Pancreas (tissue), 10 donors: ENCODE results near the gene LRRC45. TPM values are rescaled to one million over a fixed set of nuclear protein-coding genes. Genes with fewer than 3 reads are reported as not detected.

ENCODE experiments used
- ATAC-seq, 4 donors: fragments of 200-7000 bp; cut with Tn5 transposase; one replicate each; pipeline versions ENCODE4 v1.8.0 to v1.9.1; 2020; ENCODE audit warnings: mild to moderate bottlenecking in 4 of 4, moderate library complexity in 4 of 4
- DNase-seq, 6 donors: peaks; one replicate each; pipeline ENCODE4 v3.0.0-alpha.2; 2020
- FAIRE-seq: peaks from 2 replicates; lab custom pipeline; 2012; peaks lifted over from hg19 to GRCh38; lab: Jason Lieb, UNC
- H3K27ac ChIP-seq, 4 donors: fragments of 200-600 bp; sonication (generic); 1 replicate in 3 of 4; 2 replicates in 1 of 4; pipeline versions ENCODE4 v1.5.0 to v1.8.0; 2020
- H3K27me3 ChIP-seq, 4 donors: fragments of 200-600 bp; one replicate each; pipeline ENCODE4 v1.8.0; 2021
- H3K36me3 ChIP-seq, 3 donors: fragments of 200-600 bp; sonication (generic) in 1 of 3; one replicate each; pipeline versions ENCODE4 v1.5.0 to v1.8.0; 2020 to 2021
- H3K4me1 ChIP-seq, 3 donors: fragments of 200-600 bp; one replicate each; pipeline ENCODE4 v1.8.0; 2021
- H3K4me3 ChIP-seq, 4 donors: fragments of 200-600 bp; sonication (generic) in 2 of 4; one replicate each; pipeline versions ENCODE4 v1.5.0 to v1.8.0; 2020 to 2021
- H3K9me3 ChIP-seq, 4 donors: fragments of 200-600 bp; one replicate each; pipeline ENCODE4 v1.8.0; 2021
- CTCF ChIP-seq, 4 donors: fragments of 200-600 bp; sonication (generic) in 3 of 4; IDR thresholded peaks; one replicate each; pipeline versions ENCODE4 v1.5.0 to v1.8.0; 2021; ENCODE audit warnings: antibody characterized with exemption in 4 of 4
- WGBS, 2 donors: extraction: QIAGEN DNeasy Blood & Tissue Kit; methylation state at CpG; one replicate each; pipeline ENCODE4 v1.1.7; 2013; 5-methylcytosine and 5-hydroxymethylcytosine counted together
- intact Hi-C, 3 donors: fragments of 100-400 bp; cut with DNase I; formaldehyde crosslinking; loops; one replicate each; pipeline versions ENCODE4 v1.11.1 to v1.14.2; 2022
- polyA plus RNA-seq, 2 donors: library from polyadenylated mRNA; stranded (reverse); fragments of 200-250 nt; gene quantifications; one replicate each; pipeline ENCODE4 v1.2.3, GENCODE V29; 2013
- total RNA-seq, 6 donors: library from RNA; stranded (reverse); fragmentation: NEBNext Ultra II Directional in 4 of 6; extraction: Animal tissue kit (Norgen Biotek cat#: 25700) in 4 of 6; gene quantifications; one replicate each; pipeline versions ENCODE4 v1.2.1 to v1.2.4, GENCODE V29; 2021 to 2023
- donor health status: healthy with polysubstance abuse.
- donor health status: DM: no; HTN: no; CAD: no; lungs with moderate emphysema.
- donor health status: DM: no; HTN: no; CAD: no.
- donor health status: control.
- donor health status: control.
- donor health status: Bipolar disorder and iron deficiency.
- donor health status: DM: yes; HTN: yes; CAD: no.
- donor health status: DM: no; HTN: no; CAD: no.
- donor health status: DM: no; HTN: no; CAD: no.
- donor health status: DM: yes; HTN: yes; CAD: no.

LRRC45 gene
- total and polyA plus RNA-seq, 8 donors = 5.3 to 21.6 (median 7.0) TPM

GRCh38 chr17:81994593-81995462, 28.3 kb upstream of the LRRC45 start:
- H3K4me3 ChIP-seq = no peak overlapping the region
- peaks cover 15 to 20% (median 17%) of the 10 kb centered on the region in 3 donors for H3K4me1 ChIP-seq
- ATAC-seq (no peak), DNase-seq (peak in 2 of 6 donors; percentile 27 to 72), FAIRE-seq (no peak)
- TF ChIP-seq CTCF (IDR thresholded peaks at IDR 0.05) = no peak
- intact Hi-C loops = no loop called here
- no peaks in the 10 kb centered on the region for H3K27me3 ChIP-seq
- no peaks in the 10 kb centered on the region for H3K36me3 ChIP-seq
- H3K27ac ChIP-seq = no peak overlapping the region
- WGBS, 2 donors = 89 to 90% methylated on average over 39 of the region's 39 CpGs
- H3K9me3 ChIP-seq = no peaks in the 10 kb centered on the region

- intact Hi-C loops = no loop called here
- Histone ChIP-seq H3K9me3 (no peaks in the 10 kb centered on the region), H3K36me3 (no peaks in the 10 kb centered on the region), H3K27ac (no peak overlapping the region), H3K4me3 (no peak overlapping the region), H3K4me1 (peaks cover 14 to 20% (median 17%) of the 10 kb centered on the region in 3 donors), H3K27me3 (no peaks in the 10 kb centered on the region)
- DNase-seq (peak in 2 of 6 donors; percentile 28 to 82), ATAC-seq (no peak), FAIRE-seq (no peak)
- TF ChIP-seq CTCF (IDR thresholded peaks at IDR 0.05) = no peak
- 93 to 94% methylated on average over 29 of the region's 29 CpGs for WGBS, 2 donors
Measured at GRCh38 chr17:81995463-81996231, 27.5 kb upstream of the LRRC45 start.

- 90% methylated on average over 26 to 28 of the region's 28 CpGs for WGBS, 2 donors
- Histone ChIP-seq H3K27me3 (no peaks in the 10 kb centered on the region), H3K4me3 (no peak overlapping the region), H3K36me3 (no peaks in the 10 kb centered on the region), H3K9me3 (no peaks in the 10 kb centered on the region), H3K4me1 (peaks cover 8 to 13% (median 13%) of the 10 kb centered on the region in 3 donors), H3K27ac (no peak overlapping the region)
- ATAC-seq = no peak
- no peak for FAIRE-seq
- DNase-seq = peak in 1 of 6 donors; percentile 19
- intact Hi-C loops = no loop called here
- TF ChIP-seq CTCF (IDR thresholded peaks at IDR 0.05) = no peak
Measured at GRCh38 chr17:81996232-81996756, 26.8 kb upstream of the LRRC45 start.

- WGBS, 2 donors = 94 to 95% methylated on average over 30 of the region's 30 CpGs
- no peak for TF ChIP-seq CTCF (IDR thresholded peaks at IDR 0.05)
- no peaks in the 10 kb centered on the region for H3K9me3 ChIP-seq
- H3K4me1 ChIP-seq = peaks cover 6 to 10% (median 8%) of the 10 kb centered on the region in 3 donors
- no peaks in the 10 kb centered on the region for H3K36me3 ChIP-seq
- no peak overlapping the region for H3K27ac ChIP-seq
- intact Hi-C loops = no loop called here
- no peak for FAIRE-seq
- no peak overlapping the region for H3K4me3 ChIP-seq
- H3K27me3 ChIP-seq = no peaks in the 10 kb centered on the region
- peak in 1 of 6 donors; percentile 24 for DNase-seq
- ATAC-seq = no peak
Measured at GRCh38 chr17:81996757-81997441, 26.2 kb upstream of the LRRC45 start.
